Measurements from ENCODE around the gene CDK5RAP2. TPM values are rescaled to one million over a fixed set of nuclear protein-coding genes. Genes with fewer than 3 reads are reported as not detected.
"Not testable (repeated sequence)": the region's sequence is repeated elsewhere in the genome, so short reads cannot be mapped to it uniquely, and the experiment has no call there.

Gene CDK5RAP2
- total and polyA plus RNA-seq, 9 of the 15 experiments (the other 6 are each of a cell fraction or from before 2014, with no cell fraction given): 19.9 to 68.8 (median 42.2) TPM

- H3K36me3 ChIP-seq (ENCODE audit: control insufficient read depth, insufficient read depth, low read length): peaks cover 15% of the 10 kb centered on the region
- H3K4me2 ChIP-seq (ENCODE audit: insufficient read depth, low read length); H3K27me3 ChIP-seq (ENCODE audit: control insufficient read depth in 2 of 2, insufficient read depth in 2 of 2, low read length in 2 of 2); H3K9me1 ChIP-seq (ENCODE audit: control insufficient read depth, insufficient read depth, low read length); H3K9ac ChIP-seq (ENCODE audit: insufficient read depth in 1 of 2, low read depth in 2 of 2, low read length in 2 of 2); H3K4me3 ChIP-seq; H4K20me1 ChIP-seq (replicated peaks; ENCODE audit: control insufficient read depth, insufficient read depth, low read length); FAIRE-seq; H2AFZ ChIP-seq (ENCODE audit: low read depth, low read length); in situ Hi-C loops (cut with MboI); H3K9me3 ChIP-seq (replicated peaks; ENCODE audit: control insufficient read depth, insufficient read depth, low read depth, low read length); H3K79me2 ChIP-seq (ENCODE audit: control insufficient read depth, insufficient read depth, low read length); CTCF ChIA-PET (ENCODE audit: low intra/inter-chr PET ratio); H3K4me1 ChIP-seq (replicated peaks in 1 of 2; ENCODE audit: control insufficient read depth in 2 of 2, insufficient read depth in 2 of 2, low read length in 2 of 2); intact Hi-C loops (cut with micrococcal nuclease); BruUV-seq (replicated peaks); TF ChIP-seq TOE1 (CRISPR knock-in tag; IDR thresholded peaks at IDR 0.05; ENCODE audit: borderline replicate concordance, low read depth); TEAD4 (CRISPR knock-in tag; IDR thresholded peaks at IDR 0.05; ENCODE audit: borderline replicate concordance); ID3 (CRISPR knock-in tag; IDR thresholded peaks at IDR 0.05): not testable (repeated sequence)
- POLR2A ChIA-PET: interaction anchor here (1.2 kb wide), 1 partner anchor 9 kb away, joined by 3 read pairs; no protein-coding TSS in a partner anchor
- peak; percentile 50 for ATAC-seq
- 52% methylated on average over 5 of the region's 5 CpGs for WGBS (ENCODE audit: insufficient coverage, low coverage, missing lambda C conversion rate)
- H3K27ac ChIP-seq (ENCODE audit: extremely low read depth, low read depth, low read length): peak overlapping the region; percentile 32; the same call in 1 of the 3 replicates
- DNase-seq (ENCODE audit: extremely low read depth in 1 of 4, low spot score in 3 of 4): peak in 1 of 4 experiments; percentile 46
- peak; percentile 85 for TF ChIP-seq SMAD4 (CRISPR knock-in tag; conservative IDR thresholded peaks at IDR 0.05)
- TF ChIP-seq SOX6 (IDR thresholded peaks at IDR 0.05): peak; percentile 38; the same call in 1 of the 2 replicates
- peak; percentile 49; the same call in 1 of the 2 replicates for TF ChIP-seq TOE1 (IDR thresholded peaks at IDR 0.05; ENCODE audit: borderline replicate concordance)
- TF ChIP-seq CXXC5 (CRISPR knock-in tag; IDR thresholded peaks at IDR 0.05): peak; percentile 44; the same call in 1 of the 2 replicates
- TF ChIP-seq SMARCE1 (IDR thresholded peaks at IDR 0.05): 0 out of 2 replicates have a peak, but pooled peaks have one; percentile 19
- TF ChIP-seq TAL1 (IDR thresholded peaks at IDR 0.05): peak; percentile 59
- TF ChIP-seq TFE3 (CRISPR knock-in tag; IDR thresholded peaks at IDR 0.05): peak; percentile 68
- TF ChIP-seq ARID1B (IDR thresholded peaks at IDR 0.05): peak; percentile 70
- TF ChIP-seq CBFA2T2 (conservative IDR thresholded peaks at IDR 0.05): peak; percentile 80
- peak; percentile 48; the same call in 1 of the 2 replicates for TF ChIP-seq RAD51 (IDR thresholded peaks at IDR 0.05; ENCODE audit: borderline replicate concordance, low read depth)
- peak; percentile 33; the same call in 1 of the 2 replicates for TF ChIP-seq DPF2 (IDR thresholded peaks at IDR 0.05)
- TF ChIP-seq CBFA2T3 (IDR thresholded peaks at IDR 0.05): peak; percentile 86
- peak; percentile 65; the same call in 1 of the 2 replicates for TF ChIP-seq BHLHE40 (IDR thresholded peaks at IDR 0.05; ENCODE audit: low read length)
- TF ChIP-seq TEAD4 (IDR thresholded peaks at IDR 0.05; ENCODE audit: low read length): peak; percentile 67
- TF ChIP-seq CTBP1 (IDR thresholded peaks at IDR 0.05; ENCODE audit: borderline replicate concordance): 0 out of 2 replicates have a peak, but pooled peaks have one; percentile 16
- TF ChIP-seq TCF3 (CRISPR knock-in tag; IDR thresholded peaks at IDR 0.05): peak; percentile 87
- peak; percentile 70 for TF ChIP-seq NFIC (IDR thresholded peaks at IDR 0.05)
- TF ChIP-seq ID3 (tag; IDR thresholded peaks at IDR 0.05): peak; percentile 94
- peak; percentile 62 to 78; a peak in 3 of 4 replicates for TF ChIP-seq TRIM24 (IDR thresholded peaks at IDR 0.05)
- 0 out of 2 replicates have a peak, but pooled peaks have one; percentile 51 for TF ChIP-seq DMBX1 (CRISPR knock-in tag; IDR thresholded peaks at IDR 0.05; ENCODE audit: borderline replicate concordance)
- peak; percentile 66 for TF ChIP-seq TFAP4 (CRISPR knock-in tag; IDR thresholded peaks at IDR 0.05; ENCODE audit: borderline replicate concordance)
These were observed 82.1 kb downstream of the CDK5RAP2 start for GRCh38 chr9:120497865-120498264.

Measured in K562 (cell line).